Stimulated activated CD8-positive, alpha-beta memory T cell treated with anti-CD3 and anti-CD28 coated beads, Interleukin-12 subunit alpha, Interleukin-12 subunit beta, amount 100 ng/mL, for 24 hours (primary cell): ENCODE data around the gene B4GALT5.

Experiments
- DNase-seq: peaks from one replicate; pipeline ENCODE4 v3.0.0-alpha.2; 2020; ENCODE audit errors: extremely low read depth

B4GALT5 gene

GRCh38 chr20:49700411-49701185, 13.1 kb downstream of the B4GALT5 start:
- no peak for DNase-seq

- peak; percentile 9 for DNase-seq
These were observed 14.3 kb downstream of the B4GALT5 start for GRCh38 chr20:49699200-49699992.

GRCh38 chr20:49698477-49698876, 15.2 kb downstream of the B4GALT5 start:
- no peak for DNase-seq

- DNase-seq: no peak
These were observed 16.6 kb downstream of the B4GALT5 start for GRCh38 chr20:49697071-49697470.

GRCh38 chr20:49696594-49696993, 17.1 kb downstream of the B4GALT5 start:
- no peak for DNase-seq

- DNase-seq: no peak
These were observed 17.8 kb downstream of the B4GALT5 start for GRCh38 chr20:49695830-49696229.

GRCh38 chr20:49694450-49695071, 19.1 kb downstream of the B4GALT5 start:
- no peak for DNase-seq

- no peak for DNase-seq
These were observed 20.1 kb downstream of the B4GALT5 start for GRCh38 chr20:49693435-49694171.

- DNase-seq: no peak
These were observed 20.7 kb downstream of the B4GALT5 start for GRCh38 chr20:49692941-49693340.

GRCh38 chr20:49691818-49692568, 21.7 kb downstream of the B4GALT5 start:
- DNase-seq: no peak

- no peak for DNase-seq
These were observed 22.6 kb downstream of the B4GALT5 start for GRCh38 chr20:49690899-49691620.

GRCh38 chr20:49687595-49688567, 25.8 kb downstream of the B4GALT5 start:
- DNase-seq: no peak

GRCh38 chr20:49685809-49686208, 27.9 kb downstream of the B4GALT5 start:
- DNase-seq: no peak

- no peak for DNase-seq
These were observed 28.5 kb downstream of the B4GALT5 start for GRCh38 chr20:49685161-49685601.

- no peak for DNase-seq
These were observed 29.2 kb downstream of the B4GALT5 start for GRCh38 chr20:49684335-49684997.

GRCh38 chr20:49682798-49683197, 30.9 kb downstream of the B4GALT5 start:
- no peak for DNase-seq

GRCh38 chr20:49682278-49682677, 31.4 kb downstream of the B4GALT5 start:
- DNase-seq: no peak

- DNase-seq: no peak
These were observed 31.8 kb downstream of the B4GALT5 start for GRCh38 chr20:49681850-49682216.

- no peak for DNase-seq
These were observed 33.2 kb downstream of the B4GALT5 start for GRCh38 chr20:49680484-49680883.
